ENCODE results near the gene TRIP13.
"Not testable (repeated sequence)": the region's sequence is repeated elsewhere in the genome, so short reads cannot be mapped to it uniquely, and the experiment has no call there.

TRIP13 gene

DNA sequence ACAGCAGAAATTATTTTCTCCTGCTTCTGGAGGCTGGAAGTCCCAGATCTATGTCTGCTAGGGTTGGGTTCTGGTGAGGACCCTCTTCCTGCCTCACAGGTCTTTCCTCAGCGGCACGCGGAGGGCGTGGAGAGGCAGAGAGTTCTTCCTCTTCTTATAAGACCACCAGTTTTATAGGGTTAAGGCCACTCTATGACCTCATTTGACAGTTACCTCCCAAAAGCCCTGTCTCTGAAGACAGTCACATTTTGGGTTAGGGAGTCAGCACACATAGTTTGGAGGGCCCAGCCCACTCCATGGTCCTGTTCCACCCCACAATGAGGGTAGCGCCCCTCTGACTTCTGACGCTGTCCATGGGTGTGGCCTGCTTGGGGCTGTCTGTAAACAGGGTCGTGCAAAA is 46.7 kb downstream of the TRIP13 start:
- no peak for DNase-seq (ENCODE audit: low spot score)

DNA sequence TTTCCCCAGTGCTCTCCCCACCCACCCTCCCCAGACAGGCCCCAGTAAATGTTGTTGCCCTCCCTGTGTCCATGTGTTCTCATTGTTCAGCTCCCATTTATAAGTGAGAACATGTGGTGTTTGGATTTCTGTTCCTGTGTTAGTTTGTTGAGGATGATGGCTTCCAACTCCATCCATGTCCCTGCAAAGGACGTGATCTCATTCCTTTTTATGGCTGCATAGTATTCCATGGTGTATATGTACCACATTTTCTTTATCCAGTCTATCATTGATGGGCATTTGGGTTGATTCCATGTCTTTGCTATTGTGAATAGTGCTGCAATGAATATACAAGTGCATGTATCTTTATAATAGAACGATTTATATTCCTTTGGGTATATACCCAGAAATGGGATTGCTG is 48.1 kb downstream of the TRIP13 start:
- not testable (repeated sequence) for DNase-seq (ENCODE audit: low spot score)

DNA sequence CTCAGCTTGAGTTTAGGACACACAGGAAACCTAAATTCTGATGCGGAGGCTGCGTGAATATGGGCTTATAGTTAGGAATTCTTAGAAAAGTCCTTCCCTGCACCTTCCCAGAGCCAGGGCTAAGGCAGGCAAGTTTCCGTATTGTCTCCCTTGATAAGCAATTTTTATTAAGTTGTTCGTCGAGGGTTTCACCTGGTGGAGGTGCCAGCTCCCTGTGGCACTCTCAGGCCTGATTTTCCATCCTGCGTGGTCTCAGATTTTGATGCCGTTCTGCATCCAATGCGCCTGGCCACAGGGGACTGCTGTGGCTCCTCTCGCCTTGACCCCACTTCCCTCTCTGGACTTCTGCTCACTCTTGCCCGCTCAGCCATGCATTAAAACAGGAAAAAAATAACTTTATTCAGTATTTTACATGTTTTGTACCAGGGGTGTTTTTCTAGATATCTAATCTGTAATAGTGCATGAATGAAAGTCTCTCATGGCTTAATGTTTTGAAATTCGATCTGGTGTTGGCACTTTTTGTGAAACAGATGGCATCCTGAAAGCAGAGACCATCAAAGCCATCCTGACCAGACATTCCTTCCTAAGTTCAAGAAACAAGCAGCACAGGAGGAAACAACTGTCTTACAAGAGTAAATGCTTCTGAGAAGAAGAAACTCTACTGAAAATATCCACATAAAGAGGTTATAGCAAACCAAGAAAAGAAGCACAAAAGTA is 50.7 kb downstream of the TRIP13 start:
- DNase-seq (ENCODE audit: low spot score) = no peak

DNA sequence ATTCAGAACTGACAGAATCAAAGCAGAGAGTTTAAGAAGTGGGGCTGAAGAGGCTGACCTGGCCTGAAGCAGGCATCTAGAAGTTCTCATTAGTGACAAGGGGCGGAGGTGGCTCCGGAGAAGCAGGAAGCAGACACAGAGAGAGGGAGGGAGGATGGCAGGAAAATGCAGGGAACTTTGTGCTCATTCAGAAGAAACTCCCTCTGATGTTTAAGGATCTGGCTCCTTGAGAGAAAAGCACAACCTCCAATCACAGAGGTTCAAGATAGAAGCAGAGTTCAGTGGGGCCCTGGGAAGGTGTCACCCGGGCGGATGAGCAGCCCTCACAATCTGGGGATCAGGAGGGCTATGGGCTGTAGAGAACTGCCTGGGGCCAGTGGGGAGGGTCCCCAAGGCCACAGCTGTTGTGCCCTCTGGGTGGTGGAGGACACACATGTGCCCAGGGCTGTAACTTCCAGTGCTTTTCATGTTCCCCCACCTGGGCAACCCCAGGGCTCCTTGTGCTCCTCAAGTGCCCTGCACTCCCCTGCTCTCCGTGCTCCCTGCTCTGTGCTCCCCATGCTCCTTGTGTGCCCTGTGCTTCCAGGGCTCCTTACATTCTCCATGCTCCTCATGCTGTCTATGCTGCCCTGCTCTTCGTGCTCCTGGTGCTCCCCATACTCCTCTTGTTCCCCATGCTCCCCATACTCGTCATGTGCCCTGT is 51.4 kb downstream of the TRIP13 start:
- peak; percentile 48 for DNase-seq (ENCODE audit: low spot score)

DNA sequence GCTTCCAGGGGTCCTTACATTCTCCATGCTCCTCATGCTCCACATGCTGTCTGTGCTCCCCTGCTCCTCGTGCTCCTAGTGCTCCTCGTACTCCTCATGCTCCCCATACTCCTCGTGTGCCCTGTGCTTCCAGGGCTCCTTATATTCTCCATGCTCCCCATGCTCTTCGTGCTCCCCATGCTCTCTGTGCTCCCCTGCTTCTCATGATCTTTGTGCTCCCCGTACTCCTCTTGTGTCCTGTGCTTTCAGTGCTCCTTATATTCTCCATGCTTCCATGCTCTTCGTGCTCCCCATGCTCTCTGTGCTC is 51.9 kb downstream of the TRIP13 start:
- no peak for DNase-seq (ENCODE audit: low spot score)

DNA sequence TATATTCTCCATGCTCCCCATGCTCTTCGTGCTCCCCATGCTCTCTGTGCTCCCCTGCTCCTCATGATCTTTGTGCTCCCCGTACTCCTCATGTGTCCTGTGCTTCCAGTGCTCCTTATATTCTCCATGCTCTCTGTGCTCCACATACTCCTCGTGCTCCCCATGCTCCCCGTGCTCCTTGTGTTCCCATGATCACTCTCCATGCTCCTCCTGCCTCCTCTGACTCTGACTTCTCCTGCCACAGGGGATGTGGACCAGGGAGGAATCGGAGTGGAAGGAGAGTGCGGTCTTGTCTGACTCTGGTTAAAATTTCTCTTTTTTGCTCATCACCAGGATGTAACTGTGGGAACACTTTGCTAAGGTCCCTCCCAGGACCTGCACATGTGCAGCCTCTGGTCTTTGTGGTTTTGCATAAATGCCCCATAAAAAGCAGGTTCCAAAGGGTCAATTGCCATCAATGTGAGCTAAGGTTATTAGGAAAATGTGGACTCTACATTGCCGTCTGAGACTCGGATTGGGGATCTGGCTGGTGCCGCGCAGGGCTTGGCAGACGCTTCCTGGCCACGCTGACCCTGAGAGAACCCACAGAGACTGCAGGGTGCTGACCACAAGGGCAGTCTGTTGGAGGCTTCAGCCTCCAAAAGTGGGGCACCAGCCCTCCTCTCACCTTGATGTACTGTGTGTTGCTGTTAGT is 52.5 kb downstream of the TRIP13 start:
- no peak for DNase-seq (ENCODE audit: low spot score)

DNA sequence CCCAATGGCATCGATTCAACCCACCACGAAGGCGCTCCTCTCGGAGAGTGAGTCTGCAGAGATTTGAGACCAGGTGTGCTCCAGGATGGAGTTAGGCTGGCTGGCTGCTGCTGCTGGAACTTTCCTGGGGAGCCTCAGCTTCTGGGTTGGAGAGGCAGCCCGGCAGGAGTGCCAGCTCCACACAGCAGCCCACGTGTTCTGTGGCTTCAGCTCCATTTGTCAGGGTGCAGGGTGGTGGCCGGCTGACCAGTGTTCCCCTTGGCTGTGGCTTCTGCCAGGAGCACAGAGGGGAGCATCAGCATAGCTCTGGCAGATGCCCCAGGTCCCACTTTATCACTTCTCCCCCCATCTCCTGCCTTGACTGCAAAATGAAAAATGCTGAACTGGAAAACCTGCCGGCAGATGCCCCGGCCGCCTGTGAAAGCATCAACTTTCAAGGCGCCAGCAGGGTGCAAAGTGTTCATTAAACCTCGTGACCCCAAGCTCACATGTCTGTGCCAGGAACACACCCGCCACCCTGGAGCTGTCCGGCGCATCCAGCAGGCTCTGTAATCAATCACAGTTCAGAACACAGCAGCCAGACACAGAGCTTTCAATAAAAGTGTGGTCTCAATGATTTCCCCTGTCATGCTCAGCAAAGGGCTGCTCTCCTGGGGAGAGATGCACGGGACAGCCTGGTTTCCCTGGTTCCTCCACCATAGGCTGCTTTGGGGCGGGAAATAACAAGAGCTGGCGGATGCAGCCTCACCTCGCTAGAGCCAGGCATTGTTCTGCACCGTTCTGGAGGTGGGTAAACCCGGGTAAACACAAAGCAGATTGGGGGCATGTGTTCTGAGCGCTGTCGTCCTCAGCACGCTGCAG is 53.2 kb downstream of the TRIP13 start:
- no peak for DNase-seq (ENCODE audit: low spot score)

DNA sequence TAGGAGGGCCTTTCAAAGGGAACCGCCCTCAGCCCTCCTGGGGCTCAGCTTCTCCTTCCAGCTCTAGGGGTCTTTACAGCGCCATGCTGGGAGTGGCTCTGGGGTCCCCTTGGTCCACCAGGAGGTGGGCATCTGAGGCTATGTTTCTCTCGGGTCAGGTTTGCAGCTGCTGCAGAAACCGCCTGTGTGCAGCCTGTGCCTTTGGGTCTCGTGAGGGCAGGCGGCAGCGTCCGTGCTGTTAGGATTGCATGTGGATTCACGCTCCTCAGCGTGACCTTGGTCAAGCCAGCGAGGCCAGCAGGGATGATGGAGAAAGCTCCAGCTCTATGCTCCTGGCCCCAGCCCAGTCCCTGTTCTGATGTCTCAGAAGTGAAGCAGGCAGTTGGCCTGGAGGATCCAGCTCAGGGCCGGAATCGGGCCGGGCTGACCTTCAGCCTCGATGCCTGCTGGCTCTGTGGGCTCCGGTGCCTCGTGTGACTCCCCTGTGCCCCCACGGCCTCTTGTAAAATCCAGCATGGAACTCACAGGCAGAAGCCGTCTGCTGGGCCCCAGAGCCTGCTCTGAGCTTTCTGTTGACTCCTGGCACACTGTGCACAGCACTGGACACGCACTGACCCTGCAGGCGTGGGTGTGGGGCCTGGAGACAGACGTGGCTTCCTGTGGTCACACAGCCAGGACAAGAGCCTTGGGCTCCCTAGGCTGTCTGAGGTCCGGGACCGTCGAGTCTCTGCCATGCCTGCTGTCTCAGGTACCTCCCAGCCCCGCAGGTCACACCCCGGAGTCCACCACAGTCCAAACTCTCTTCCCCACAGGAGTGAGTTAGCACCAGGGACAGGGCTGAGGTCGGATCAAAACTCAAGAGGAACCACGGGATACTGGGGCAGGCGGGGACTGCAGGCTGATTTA is 54.3 kb downstream of the TRIP13 start:
- no peak for DNase-seq (ENCODE audit: low spot score)

DNA sequence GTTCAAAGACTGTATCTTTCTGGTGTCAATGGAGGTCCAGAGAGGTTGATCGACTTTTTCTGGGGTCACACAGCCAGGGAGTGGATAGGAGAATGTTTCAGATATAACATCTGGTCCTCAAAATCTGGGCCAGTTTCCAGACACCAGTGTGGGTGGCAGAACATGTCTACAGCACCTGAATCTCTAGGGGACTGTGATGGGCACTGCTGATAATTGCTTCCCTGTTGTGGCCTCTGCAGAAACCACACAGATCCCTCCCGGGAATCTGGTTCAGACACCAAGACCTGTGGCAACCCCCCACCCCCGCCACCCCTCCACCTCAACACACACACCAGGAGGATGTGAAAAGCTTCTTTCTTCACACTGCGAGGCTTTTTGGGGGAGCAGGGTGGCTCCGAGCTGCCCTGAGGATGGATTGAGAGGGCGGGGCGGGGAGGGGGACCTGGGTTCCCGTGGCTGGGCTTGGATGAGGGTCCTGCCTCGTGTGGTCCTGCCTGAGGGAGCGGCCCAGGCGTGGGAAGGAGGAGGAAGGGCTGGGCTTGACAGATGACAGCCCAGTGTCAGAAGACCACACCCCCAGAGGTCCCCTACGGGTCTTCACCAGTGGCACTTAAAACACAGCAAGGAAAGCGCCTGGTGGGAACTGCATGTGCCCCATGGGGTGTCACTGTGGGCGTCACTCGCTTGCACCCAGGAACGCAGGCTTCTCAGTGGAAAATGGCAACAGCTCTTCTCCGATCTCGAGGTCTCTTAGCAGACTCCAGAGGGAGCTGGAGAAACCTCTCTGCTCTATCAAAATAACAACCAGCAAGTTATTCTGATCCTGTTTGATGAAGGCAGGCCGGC is 55.2 kb downstream of the TRIP13 start:
- DNase-seq (ENCODE audit: low spot score) = peak; percentile 25

DNA sequence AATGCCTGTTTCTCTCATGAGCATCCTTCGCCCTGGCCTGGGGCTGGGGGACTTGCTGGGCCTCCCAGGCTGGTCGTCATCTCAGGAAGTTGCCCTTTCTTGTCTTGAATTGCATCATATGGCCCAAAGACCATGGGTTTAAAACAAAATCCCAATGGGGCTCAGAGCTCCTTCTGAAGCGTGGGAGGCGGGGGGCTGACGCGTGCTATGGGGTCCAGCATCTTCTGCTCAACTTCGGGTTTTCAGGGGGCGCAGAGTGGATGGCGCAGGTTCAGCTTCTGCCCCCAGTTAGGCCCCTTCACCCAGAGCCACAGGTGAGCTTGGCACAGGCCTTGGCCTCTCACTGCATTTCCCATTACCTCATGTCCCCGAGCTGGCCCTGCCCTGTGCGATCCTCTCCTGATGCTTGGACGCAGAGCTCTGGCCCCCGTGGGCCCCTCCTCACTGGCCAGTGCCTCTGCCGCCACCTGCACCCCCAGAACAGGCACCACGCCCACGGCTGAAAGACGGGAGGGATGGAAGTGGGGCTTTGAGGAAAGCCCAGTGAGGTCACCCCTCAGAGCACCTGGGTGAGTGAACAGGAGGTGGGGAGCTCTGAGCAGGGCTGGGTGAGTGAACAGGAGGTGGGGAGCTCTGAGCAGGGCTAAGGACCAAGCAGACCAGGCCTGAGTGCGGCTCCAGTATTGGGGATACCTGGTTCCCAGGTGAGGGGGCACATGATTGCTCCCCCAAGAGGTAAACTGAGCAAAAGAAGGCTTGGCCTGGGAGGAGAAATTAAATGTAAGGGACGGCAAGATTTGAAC is 56.0 kb downstream of the TRIP13 start:
- DNase-seq (ENCODE audit: low spot score) = no peak

DNA sequence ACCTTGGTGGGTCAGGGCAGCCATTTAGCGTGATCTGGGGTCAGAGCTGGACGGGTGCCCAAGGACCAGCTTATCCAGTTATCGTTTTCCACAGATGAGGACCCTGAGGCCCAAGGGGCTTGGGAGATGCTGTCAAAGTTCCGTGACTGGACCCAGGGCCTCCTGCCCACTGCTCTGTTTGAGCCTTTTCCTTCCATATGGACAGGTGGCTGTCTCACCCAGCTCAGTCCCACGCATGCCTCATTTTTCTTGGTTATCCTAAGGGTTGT is 56.5 kb downstream of the TRIP13 start:
- no peak for DNase-seq (ENCODE audit: low spot score)

DNA sequence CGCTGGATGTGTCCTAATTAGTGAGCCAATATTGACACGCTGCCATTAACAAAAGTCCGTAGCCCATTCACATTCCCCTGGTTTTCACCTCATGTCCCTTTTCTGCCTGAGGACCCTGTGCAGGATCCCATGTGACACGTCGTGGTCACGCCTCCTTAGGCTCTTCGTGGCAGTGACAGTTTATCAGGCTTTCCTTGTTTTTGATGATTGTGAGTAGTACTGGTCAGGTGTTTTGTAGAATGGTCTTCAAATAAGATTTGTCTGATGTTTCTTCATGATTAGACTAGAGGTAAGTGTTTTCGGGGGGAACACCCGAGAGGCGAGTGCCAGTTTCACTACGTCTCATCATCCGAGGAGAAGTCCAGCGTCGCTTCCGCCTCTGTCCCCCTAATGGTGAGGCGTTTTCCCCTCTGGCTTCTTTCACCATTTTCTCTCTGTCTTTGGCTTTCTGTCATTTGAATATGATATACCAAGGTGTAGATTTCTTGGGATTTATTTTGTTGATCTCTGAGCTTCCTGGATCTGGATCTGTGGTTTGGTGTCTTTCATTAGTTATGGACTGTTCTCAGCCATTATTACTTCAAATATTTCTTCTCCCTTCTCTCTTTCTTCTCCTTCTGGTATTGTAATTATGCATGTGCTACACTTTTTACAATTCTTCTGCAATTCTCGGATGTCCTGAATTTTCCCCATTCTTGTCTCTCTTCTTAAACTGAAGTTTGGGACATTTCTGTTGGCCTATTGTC is 57.3 kb downstream of the TRIP13 start:
- no peak for DNase-seq (ENCODE audit: low spot score)

DNA sequence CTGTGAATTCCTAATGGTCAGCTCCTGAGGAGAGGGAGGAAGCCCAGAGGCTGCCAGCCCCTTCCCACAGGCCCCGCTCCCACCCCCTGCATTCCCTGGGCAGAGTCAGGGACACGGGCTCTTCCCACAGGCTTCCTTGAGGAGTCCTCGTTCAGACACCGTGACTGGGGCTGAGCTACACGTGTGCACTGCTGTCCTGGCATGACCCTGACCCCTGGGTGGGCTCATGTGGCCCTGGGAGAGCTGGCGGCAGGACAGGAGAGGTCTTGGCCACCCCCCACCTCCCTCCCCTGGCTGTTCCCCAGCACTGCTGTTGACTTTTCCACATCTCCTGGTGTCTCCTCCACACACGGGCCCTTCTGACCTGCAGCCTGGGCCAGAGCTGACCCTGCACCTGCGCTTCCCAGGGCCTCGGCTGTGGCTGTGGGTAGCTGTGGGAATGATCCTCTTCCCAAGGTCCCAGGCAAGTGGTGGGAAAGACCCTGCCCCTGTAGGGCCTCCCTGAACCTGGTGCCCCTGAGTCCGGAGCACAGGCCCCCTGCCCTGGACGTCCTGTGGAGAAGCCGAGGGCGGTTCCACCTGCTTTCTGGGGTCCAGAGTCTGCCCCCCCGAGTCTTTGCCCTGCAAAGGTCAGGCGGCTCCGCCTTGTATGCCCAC is 59.4 kb downstream of the TRIP13 start:
- no peak for DNase-seq (ENCODE audit: low spot score)

DNA sequence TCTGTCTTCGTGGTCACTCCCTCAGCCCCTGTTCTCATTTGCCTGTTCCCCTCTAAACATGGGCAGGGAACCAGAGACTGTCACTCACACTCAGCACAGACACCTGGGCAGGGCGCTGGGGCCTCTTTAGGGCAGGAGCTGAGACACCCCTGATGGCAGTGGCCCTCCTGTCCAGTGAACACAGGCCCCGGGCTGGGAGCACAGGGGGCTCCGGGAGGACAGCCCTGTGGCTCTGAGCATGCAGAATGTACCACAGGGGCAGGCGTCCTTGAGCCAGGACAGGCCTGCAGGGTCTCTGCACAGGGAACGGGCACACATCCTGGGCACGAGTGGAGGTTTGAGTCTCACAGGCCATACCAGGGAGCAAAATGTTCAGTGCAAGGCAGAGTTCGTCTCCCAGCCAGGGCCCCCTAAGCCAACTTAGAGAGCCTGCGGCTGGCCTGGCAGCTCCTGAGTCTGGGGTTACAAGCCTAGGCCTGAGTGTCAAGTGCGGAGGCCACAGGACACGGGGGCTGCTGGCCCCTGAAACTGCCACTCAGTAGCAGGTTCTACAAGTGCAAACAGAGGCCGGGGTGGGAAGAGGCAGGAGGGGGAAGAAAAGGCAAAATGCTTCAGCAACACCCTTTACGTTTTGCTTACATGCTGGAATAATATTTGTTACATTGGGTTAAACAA is 60.0 kb downstream of the TRIP13 start:
- no peak for DNase-seq (ENCODE audit: low spot score)

DNA sequence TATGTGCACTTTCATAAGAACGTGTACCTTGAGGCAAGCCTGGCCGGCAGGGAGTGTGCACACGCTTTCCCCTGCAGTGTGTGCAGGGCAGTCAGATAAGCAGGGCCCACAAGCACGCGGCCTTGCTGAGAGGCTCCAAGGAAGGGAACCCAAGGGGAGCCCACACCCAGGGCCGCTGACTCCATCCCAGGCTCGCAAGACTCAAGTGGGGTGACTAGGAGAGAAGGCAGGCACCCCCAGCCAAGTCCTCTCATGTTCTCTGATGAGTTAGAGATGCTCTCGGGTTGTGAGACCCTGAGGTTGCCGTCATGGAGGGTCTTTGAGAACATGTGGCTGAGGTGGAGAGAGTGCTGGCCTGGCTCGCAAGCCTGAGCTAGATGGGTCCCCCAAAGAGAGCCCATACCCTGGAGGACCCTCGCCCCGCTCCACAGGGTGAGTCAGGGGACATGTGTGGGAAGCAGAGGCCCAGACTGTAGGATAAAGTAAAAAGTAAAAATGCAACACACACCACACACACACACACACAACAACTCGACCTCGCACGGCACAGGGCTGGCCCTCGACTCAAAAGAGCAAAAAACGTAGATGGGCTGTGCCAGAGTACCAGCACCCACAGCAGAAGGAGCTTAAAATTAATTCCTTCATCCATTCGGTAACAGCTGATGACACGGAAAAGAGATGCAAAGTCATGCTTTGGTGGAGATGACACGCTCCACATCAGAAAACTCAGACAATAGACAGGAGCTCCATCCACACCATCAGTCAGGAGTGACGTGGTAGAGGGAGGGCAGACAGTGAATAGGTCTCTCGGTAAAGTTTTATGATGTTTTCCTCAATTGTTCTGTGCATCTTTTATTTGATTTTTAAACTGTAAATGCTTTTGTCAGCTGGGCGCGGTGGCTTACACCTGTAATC is 61.1 kb downstream of the TRIP13 start:
- no peak for DNase-seq (ENCODE audit: low spot score)

DNA sequence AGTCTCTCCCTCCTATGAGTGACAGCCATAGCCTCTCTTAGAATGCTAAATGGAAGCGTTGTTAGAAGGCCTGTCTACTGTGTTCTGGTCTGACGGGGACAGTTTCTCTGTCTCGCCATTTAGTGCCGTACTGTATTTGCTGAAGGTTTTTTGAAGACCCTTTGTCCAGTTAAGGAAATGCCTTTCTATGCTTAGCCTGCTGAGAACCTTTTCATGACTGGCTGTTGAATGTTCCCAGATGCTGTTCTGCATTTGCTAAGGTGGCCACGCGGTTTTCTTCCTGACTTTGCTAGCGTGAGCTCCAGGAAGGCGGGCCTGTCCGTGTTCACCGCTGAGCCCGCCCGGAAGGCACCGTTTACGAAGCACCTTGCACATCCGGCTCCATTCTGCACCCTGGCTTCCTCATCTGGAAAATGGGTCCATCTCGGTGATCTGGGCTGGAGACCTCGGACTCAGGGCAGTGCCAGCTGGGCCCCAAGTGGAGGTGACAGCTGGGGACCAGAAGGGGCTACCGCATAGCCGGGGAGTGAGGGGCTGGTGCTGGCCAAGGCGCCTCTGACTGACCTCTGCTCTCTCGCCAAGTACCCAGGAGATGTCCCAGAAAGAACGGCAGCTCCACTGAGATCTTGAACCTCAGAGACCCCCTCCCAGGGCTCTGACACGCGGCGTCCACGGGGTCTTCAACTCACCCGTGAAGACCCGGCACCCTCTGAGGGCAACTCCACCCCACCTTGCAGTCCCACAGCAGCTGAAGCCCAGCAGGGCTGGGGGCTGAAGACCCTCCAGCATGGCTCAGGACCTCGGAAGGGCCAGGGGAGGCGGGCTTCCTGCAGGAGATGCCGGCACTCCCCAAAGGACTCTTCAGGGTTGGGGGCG is 63.4 kb downstream of the TRIP13 start:
- no peak for DNase-seq (ENCODE audit: low spot score)

Measured in NAMALWA (cell line).